Measurements from ENCODE around the gene TYK2.
A peak's percentile ranks its signal among the peaks of the same experiment; 100 is the strongest.

Gene TYK2

DNA sequence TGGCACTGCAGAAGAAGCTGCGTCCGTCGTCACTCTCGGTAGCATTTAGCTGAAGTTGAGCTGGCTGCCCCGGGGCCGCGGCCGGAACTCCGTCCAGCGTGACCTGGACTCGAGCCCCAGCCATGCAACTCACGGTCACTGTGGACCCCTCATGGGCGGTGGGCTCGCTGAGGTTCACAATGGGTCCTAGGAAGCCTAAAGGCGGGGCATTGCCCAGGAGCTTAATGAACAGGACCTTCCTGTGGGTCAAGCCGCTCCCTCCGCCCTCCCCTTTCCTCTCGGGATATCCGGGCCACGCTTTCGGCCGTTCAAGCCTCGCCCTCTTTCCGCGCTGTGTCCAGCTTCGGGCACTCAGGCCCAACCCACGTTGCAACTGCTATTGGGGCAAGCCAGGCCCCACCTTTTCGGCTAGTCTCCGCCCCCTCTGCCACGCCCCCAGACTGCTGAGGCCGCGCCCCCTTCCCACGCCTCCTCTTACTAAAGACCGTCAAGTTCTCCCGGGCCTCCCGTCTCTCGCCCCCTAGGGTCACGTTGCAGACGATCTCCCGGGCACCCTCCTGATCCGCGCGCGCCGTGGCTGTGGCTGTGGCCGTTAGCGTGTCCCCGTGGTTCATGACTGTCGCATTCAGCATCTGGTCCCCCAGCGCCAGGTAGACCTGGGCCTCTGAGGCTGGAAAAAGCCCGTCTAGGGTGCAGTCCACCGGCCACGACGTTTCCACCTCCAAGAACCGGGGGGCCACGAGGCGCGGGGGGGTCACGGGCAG is 45.6 kb downstream of the TYK2 start (continued):
- TF ChIP-seq BCL11A (tag by site-specific recombination; IDR thresholded peaks at IDR 0.05; ENCODE audit: low read depth) (peak; percentile 10; the same call in 1 of the 2 replicates), SCRT2 (tag by site-specific recombination; IDR thresholded peaks at IDR 0.05) (no peak), KLF9 (tag by site-specific recombination; IDR thresholded peaks at IDR 0.05; ENCODE audit: low read depth) (peak; percentile 100), ZNF350 (tag by site-specific recombination; IDR thresholded peaks at IDR 0.05) (no peak)
- TF ChIP-seq, protein P1, sequence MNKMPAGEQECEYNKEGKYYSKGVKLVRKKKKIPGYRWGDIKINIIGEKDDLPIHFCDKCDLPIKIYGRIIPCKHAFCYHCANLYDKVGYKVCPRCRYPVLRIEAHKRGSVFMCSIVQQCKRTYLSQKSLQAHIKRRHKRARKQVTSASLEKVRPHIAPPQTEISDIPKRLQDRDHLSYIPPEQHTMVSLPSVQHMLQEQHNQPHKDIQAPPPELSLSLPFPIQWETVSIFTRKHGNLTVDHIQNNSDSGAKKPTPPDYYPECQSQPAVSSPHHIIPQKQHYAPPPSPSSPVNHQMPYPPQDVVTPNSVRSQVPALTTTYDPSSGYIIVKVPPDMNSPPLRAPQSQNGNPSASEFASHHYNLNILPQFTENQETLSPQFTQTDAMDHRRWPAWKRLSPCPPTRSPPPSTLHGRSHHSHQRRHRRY (tag by site-specific recombination; IDR thresholded peaks at IDR 0.05) = 0 out of 2 replicates have a peak, but pooled peaks have one; percentile 13
- TF ChIP-seq, protein P2, sequence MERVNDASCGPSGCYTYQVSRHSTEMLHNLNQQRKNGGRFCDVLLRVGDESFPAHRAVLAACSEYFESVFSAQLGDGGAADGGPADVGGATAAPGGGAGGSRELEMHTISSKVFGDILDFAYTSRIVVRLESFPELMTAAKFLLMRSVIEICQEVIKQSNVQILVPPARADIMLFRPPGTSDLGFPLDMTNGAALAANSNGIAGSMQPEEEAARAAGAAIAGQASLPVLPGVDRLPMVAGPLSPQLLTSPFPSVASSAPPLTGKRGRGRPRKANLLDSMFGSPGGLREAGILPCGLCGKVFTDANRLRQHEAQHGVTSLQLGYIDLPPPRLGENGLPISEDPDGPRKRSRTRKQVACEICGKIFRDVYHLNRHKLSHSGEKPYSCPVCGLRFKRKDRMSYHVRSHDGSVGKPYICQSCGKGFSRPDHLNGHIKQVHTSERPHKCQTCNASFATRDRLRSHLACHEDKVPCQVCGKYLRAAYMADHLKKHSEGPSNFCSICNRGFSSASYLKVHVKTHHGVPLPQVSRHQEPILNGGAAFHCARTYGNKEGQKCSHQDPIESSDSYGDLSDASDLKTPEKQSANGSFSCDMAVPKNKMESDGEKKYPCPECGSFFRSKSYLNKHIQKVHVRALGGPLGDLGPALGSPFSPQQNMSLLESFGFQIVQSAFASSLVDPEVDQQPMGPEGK (tag by site-specific recombination; IDR thresholded peaks at IDR 0.05) = peak; percentile 90
- TF ChIP-seq, protein P3, sequence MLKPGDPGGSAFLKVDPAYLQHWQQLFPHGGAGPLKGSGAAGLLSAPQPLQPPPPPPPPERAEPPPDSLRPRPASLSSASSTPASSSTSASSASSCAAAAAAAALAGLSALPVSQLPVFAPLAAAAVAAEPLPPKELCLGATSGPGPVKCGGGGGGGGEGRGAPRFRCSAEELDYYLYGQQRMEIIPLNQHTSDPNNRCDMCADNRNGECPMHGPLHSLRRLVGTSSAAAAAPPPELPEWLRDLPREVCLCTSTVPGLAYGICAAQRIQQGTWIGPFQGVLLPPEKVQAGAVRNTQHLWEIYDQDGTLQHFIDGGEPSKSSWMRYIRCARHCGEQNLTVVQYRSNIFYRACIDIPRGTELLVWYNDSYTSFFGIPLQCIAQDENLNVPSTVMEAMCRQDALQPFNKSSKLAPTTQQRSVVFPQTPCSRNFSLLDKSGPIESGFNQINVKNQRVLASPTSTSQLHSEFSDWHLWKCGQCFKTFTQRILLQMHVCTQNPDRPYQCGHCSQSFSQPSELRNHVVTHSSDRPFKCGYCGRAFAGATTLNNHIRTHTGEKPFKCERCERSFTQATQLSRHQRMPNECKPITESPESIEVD (tag by site-specific recombination; IDR thresholded peaks at IDR 0.05) = no peak
- TF ChIP-seq, protein P4, sequence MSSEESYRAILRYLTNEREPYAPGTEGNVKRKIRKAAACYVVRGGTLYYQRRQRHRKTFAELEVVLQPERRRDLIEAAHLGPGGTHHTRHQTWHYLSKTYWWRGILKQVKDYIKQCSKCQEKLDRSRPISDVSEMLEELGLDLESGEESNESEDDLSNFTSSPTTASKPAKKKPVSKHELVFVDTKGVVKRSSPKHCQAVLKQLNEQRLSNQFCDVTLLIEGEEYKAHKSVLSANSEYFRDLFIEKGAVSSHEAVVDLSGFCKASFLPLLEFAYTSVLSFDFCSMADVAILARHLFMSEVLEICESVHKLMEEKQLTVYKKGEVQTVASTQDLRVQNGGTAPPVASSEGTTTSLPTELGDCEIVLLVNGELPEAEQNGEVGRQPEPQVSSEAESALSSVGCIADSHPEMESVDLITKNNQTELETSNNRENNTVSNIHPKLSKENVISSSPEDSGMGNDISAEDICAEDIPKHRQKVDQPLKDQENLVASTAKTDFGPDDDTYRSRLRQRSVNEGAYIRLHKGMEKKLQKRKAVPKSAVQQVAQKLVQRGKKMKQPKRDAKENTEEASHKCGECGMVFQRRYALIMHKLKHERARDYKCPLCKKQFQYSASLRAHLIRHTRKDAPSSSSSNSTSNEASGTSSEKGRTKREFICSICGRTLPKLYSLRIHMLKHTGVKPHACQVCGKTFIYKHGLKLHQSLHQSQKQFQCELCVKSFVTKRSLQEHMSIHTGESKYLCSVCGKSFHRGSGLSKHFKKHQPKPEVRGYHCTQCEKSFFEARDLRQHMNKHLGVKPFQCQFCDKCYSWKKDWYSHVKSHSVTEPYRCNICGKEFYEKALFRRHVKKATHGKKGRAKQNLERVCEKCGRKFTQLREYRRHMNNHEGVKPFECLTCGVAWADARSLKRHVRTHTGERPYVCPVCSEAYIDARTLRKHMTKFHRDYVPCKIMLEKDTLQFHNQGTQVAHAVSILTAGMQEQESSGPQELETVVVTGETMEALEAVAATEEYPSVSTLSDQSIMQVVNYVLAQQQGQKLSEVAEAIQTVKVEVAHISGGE (tag by site-specific recombination; conservative IDR thresholded peaks at IDR 0.05; ENCODE audit: low read depth) = no peak
- TF ChIP-seq, protein P5, sequence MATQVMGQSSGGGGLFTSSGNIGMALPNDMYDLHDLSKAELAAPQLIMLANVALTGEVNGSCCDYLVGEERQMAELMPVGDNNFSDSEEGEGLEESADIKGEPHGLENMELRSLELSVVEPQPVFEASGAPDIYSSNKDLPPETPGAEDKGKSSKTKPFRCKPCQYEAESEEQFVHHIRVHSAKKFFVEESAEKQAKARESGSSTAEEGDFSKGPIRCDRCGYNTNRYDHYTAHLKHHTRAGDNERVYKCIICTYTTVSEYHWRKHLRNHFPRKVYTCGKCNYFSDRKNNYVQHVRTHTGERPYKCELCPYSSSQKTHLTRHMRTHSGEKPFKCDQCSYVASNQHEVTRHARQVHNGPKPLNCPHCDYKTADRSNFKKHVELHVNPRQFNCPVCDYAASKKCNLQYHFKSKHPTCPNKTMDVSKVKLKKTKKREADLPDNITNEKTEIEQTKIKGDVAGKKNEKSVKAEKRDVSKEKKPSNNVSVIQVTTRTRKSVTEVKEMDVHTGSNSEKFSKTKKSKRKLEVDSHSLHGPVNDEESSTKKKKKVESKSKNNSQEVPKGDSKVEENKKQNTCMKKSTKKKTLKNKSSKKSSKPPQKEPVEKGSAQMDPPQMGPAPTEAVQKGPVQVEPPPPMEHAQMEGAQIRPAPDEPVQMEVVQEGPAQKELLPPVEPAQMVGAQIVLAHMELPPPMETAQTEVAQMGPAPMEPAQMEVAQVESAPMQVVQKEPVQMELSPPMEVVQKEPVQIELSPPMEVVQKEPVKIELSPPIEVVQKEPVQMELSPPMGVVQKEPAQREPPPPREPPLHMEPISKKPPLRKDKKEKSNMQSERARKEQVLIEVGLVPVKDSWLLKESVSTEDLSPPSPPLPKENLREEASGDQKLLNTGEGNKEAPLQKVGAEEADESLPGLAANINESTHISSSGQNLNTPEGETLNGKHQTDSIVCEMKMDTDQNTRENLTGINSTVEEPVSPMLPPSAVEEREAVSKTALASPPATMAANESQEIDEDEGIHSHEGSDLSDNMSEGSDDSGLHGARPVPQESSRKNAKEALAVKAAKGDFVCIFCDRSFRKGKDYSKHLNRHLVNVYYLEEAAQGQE (tag by site-specific recombination; IDR thresholded peaks at IDR 0.05) = no peak
- TF ChIP-seq, protein P6, sequence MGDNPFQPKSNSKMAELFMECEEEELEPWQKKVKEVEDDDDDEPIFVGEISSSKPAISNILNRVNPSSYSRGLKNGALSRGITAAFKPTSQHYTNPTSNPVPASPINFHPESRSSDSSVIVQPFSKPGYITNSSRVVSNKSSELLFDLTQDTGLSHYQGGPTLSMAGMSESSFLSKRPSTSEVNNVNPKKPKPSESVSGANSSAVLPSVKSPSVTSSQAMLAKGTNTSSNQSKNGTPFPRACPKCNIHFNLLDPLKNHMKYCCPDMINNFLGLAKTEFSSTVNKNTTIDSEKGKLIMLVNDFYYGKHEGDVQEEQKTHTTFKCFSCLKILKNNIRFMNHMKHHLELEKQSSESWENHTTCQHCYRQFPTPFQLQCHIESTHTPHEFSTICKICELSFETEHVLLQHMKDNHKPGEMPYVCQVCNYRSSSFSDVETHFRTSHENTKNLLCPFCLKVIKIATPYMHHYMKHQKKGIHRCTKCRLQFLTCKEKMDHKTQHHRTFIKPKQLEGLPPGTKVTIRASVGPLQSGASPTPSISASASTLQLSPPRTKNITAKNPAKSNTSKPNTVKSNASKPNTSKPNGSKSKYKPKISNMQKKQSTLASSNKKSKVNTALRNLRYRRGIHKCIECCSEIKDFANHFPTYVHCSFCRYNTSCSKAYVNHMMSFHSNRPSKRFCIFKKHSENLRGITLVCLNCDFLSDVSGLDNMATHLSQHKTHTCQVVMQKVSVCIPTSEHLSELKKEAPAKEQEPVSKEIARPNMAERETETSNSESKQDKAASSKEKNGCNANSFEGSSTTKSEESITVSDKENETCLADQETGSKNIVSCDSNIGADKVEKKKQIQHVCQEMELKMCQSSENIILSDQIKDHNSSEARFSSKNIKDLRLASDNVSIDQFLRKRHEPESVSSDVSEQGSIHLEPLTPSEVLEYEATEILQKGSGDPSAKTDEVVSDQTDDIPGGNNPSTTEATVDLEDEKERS (tag by site-specific recombination; IDR thresholded peaks at IDR 0.05) = no peak

All from HEK293 (cell line).